ENCODE results near the gene SPOCD1. TPM values are rescaled to one million over a fixed set of nuclear protein-coding genes. Genes with fewer than 3 reads are reported as not detected.

SPOCD1 gene
- total and polyA plus RNA-seq, 2 of the 4 experiments (the other 2 are of a cell fraction): 59.7 to 132 TPM

DNA sequence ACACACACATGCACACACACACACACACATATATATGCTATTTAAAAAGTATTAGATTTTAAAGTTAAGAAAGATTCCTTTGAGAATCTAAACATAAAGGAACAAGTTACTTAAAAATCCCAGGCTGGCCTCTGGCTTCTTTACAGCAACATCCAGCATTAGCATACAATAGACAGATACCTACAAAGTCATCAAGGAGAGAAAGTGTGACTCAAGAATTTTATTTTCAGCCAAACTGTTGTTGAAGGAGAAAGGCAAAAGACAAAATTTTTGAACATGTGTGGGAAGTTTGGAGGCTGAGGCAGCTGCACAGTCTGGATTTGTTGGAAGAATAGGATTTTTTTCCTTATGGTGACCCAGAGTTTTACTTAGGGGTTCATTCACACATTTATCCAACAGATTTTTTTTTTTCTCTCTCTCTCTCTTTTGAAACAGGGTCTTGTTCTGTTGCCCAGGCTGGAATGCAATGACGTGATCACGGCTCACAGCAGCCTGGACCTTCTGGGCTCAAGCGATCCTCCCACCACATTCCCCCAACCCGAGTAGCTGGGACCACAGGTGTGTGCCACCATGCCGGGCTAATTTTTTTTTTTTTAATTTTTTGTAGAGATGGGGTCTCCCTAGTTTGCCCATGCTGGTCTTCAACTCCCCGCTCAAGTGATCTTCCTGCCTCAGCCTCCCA, 24.0 kb upstream of the SPOCD1 start:
- peak; percentile 22 for DNase-seq
- H2AFZ ChIP-seq (replicated peaks; ENCODE audit: low read length, poor library complexity): no peak overlapping the region

More for the DNA sequence above, 24.0 kb upstream of the SPOCD1 start:
- dilution Hi-C loops (cut with HindIII; ENCODE audit: low sequenced_read_pairs, unreplicated experiment): no loop called here
- Histone ChIP-seq H2AK9ac (replicated peaks; ENCODE audit: low read depth, low read length, poor library complexity) (no peak overlapping the region), H3K9ac (ENCODE audit: low read depth, low read length) (no peak overlapping the region), H3K4ac (ENCODE audit: low read depth, low read length) (no peak overlapping the region), H4K20me1 (ENCODE audit: insufficient read depth, low read length) (no peaks in the 10 kb centered on the region), H3K27me3 (ENCODE audit: control insufficient read depth, insufficient read depth, low read length) (peaks cover 8% of the 10 kb centered on the region), H2BK120ac (ENCODE audit: low read depth, low read length) (no peak overlapping the region), H3K14ac (replicated peaks; ENCODE audit: low read depth, low read length) (no peak overlapping the region), H4K8ac (ENCODE audit: low read depth in 2 of 2, low read length in 2 of 2) (no peak overlapping the region), H4K91ac (ENCODE audit: insufficient read depth, low read depth, low read length) (no peak overlapping the region), H3K9me1 (ENCODE audit: insufficient read depth, low read length) (peaks cover 5% of the 10 kb centered on the region; the same call in 1 of the 2 replicates), H4K5ac (ENCODE audit: low read depth, low read length) (no peak overlapping the region), H3K36me3 (ENCODE audit: control insufficient read depth, insufficient read depth, low read length) (no peaks in the 10 kb centered on the region), H3K4me3 (ENCODE audit: insufficient read depth, low read depth, low read length) (no peak overlapping the region), H3K23ac (ENCODE audit: low read depth, low read length) (no peak overlapping the region), H2BK15ac (ENCODE audit: low read depth, low read length) (no peak overlapping the region), H3K18ac (ENCODE audit: low read depth, low read length) (no peak overlapping the region), H2AK5ac (ENCODE audit: low read depth, low read length) (no peak overlapping the region), H3K79me1 (ENCODE audit: low read depth in 1 of 2, low read length in 2 of 2) (no peaks in the 10 kb centered on the region), H3K4me1 (ENCODE audit: control insufficient read depth, insufficient read depth, low read length) (peaks cover 4% of the 10 kb centered on the region; the same call in 1 of the 2 replicates), H2BK5ac (ENCODE audit: low read depth, low read length, poor library complexity, severe bottlenecking) (no peak overlapping the region), H3K27ac (ENCODE audit: insufficient read depth, low read length) (no peak overlapping the region), H3K56ac (ENCODE audit: extremely low read depth, insufficient read depth, low read length) (no peak overlapping the region), H3K9me3 (ENCODE audit: control insufficient read depth, insufficient read depth, low read length) (no peaks in the 10 kb centered on the region), H2BK20ac (ENCODE audit: low read depth, low read length) (no peak overlapping the region), H3K4me2 (ENCODE audit: low read depth, low read length) (no peak overlapping the region)
- intact Hi-C loops (cut with micrococcal nuclease): no loop called here
- no TSS peak for BruUV-seq (replicated peaks)
- 83% methylated on average over 1 of the region's 6 CpGs; no CpG with 5 or more reads in 1 of the 2 experiments for WGBS, 2 experiments (ENCODE audit: extremely low coverage in 2 of 2, insufficient read length in 1 of 2)
- ChIA-PET POLR2A (ENCODE audit: unreplicated experiment) (no interaction called here), CTCF (no interaction called here)
- TF ChIP-seq NFE2L2 (IDR thresholded peaks at IDR 0.05; ENCODE audit: low read depth, low read length) (no peak), CEBPB (IDR thresholded peaks at IDR 0.05; ENCODE audit: low read depth, low read length) (no peak)
- in situ Hi-C loops (cut with MboI; ENCODE audit: low sequenced_read_pairs): no loop called here
- ATAC-seq (ENCODE audit: low read depth): no peak
